HG02571 (cell line): ENCODE results near the gene SLIT2.

ENCODE experiments used
- ATAC-seq: cut with Tn5 transposase; IDR thresholded peaks from one replicate; pipeline ENCODE4 v1.9.1; 2021; ENCODE audit warnings: mild to moderate bottlenecking, moderate library complexity; ENCODE audit not compliant: unreplicated experiment

The SLIT2 gene

DNA sequence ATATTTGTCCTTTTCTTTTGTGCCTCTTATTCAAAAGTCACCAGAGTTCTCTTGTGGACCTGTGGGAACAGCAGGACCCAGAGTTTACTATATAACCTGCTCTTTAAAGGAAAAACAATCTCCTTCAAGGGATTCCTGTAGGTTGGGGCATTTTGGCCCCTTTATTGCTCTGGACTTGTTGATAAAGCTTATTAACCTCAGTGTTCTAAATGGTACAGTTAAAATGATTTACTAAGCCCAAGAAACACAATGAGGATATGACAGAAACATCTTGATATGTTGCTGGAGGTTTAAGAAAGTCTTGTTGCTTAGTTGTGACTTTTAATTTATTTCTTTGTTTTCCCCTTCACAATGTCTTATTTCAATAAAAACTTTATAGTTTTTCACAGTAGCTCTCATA, 46.8 kb downstream of the SLIT2 start:
- ATAC-seq, result no peak

DNA sequence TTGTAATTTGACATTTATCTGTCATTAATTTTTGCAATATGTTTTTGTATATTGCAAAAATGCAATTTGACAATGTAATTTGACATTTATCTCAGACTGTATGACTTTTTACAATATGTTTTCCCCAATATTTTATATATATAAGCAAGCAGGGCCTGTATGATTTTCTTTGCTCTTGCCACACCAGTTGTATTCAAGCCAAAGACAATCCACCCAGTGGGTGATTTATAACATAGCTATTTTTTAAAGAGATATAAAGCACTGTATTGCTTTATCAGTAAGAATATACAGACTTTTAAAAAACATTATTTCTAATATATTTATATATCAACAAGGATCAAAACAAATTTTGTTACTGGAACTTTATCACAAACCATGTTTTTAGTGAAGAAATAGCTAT, 47.3 kb downstream of the SLIT2 start:
- no peak for ATAC-seq

DNA sequence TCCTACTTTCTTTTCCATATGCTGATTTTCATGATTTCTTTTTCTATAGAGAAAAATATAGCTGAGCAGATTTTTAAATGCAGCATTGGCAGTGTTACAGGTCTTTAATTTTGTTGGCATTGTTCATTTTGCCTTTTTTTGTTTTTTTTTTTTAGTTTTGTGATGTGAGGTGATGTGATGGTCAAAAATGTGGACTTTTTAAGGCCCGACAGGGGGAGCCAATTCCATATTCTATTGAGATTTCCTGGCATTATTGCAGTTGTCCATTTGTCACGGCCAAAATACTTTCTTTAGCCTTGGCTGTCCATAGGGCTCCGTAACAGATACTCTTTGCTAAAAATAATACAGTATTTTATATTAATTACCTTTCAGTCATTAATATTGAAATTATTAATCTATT, 47.8 kb downstream of the SLIT2 start:
- ATAC-seq, result no peak

DNA sequence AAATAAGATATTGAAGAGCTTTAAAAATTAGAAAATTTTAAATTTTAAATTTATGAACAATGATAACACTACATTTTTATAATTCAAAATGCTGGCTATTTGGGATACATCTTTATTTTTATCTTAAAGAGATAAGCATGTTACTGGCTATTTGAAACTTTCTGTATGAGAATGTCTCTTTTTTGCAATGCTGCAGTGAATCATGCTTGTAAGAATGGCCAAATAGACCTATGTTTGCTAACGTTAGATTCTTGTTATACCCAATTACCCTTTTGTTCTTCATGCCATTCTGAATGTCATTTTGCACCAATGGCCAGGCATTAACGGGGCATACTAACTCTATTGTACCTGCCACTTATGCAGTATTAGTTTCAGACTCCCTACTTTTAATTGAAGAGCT, 49.5 kb downstream of the SLIT2 start:
- ATAC-seq, result no peak
